Heart left ventricle (tissue), 13 donors: ENCODE data around the gene CHRM5.

Source experiments
- POLR2A ChIP-seq, 2 donors: fragments of 450-650 bp; IDR thresholded peaks; one replicate each; pipeline ENCODE4 v1.6.1; 2017; ENCODE audit warnings: antibody characterized with exemption in 2 of 2, mild to moderate bottlenecking in 2 of 2, moderate library complexity in 2 of 2
- TF ChIP-seq, protein P1 (sequence below), 12 donors: fragments of 200-600 bp; sonication (generic) in 4 of 12; IDR thresholded peaks; one replicate each; pipeline versions ENCODE4 v1.5.0 to v1.8.0; 2018 to 2022; ENCODE audit warnings: antibody characterized with exemption in 12 of 12, mild to moderate bottlenecking in 5 of 12
- donor health status: ischemic (EF 13 %, LVEDD 7.1; RV severe dilation, severe dysfunction).
- donor health status: DM: no; HTN: yes; CAD: no.
- donor health status: DM: no; HTN: no; CAD: no.
- donor health status: ischemic (EF 25% LVEDD 6.9; RV normal size, moderate dysfunction).
- donor health status: ischemic (EF 25% LVEDD 5.7; RV mildly dilated, moderate dysfunction).
- donor health status: ischemic (EF 35%, LVEDD 5.7; RV mildly dilated, moderate dysfunction).
- donor health status: nonischemic (EF 11% LVEDD 7.7; RV severe dilation, severe dysfunction).
- donor health status: DM: yes; HTN: yes; CAD: no.
- donor health status: PGD.
- donor health status: ischemic (EF 29% LVEDD 5.4; RV normal size, mild dysfunction).
- donor health status: nonischemic (EF 23%, LVEDD 6.1; RV moderate dilation, normal function).

DNA sequence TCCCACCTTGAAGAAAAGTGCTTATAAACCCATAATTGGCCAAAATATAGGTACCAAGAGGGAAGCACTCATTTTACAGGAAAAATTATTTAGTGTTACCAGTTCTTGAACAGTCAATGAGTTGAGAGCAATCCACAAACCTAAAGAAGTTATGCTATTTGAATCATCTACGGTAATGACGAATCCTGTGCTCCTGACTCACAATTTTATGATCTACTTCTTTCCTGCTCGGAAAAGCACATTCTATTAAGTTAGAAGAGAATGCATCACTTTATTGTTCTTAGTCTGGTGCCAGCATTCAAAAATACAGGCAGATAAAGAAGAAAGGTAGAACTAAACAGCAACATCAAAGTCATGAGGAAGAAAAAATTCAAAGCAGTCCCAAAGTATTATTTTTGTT is 33.2 kb downstream of the CHRM5 start:
- TF ChIP-seq, protein P1, sequence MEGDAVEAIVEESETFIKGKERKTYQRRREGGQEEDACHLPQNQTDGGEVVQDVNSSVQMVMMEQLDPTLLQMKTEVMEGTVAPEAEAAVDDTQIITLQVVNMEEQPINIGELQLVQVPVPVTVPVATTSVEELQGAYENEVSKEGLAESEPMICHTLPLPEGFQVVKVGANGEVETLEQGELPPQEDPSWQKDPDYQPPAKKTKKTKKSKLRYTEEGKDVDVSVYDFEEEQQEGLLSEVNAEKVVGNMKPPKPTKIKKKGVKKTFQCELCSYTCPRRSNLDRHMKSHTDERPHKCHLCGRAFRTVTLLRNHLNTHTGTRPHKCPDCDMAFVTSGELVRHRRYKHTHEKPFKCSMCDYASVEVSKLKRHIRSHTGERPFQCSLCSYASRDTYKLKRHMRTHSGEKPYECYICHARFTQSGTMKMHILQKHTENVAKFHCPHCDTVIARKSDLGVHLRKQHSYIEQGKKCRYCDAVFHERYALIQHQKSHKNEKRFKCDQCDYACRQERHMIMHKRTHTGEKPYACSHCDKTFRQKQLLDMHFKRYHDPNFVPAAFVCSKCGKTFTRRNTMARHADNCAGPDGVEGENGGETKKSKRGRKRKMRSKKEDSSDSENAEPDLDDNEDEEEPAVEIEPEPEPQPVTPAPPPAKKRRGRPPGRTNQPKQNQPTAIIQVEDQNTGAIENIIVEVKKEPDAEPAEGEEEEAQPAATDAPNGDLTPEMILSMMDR (IDR thresholded peaks at IDR 0.05), result no peak
- TF ChIP-seq POLR2A (IDR thresholded peaks at IDR 0.05), result no peak
